ENCODE measurements around the gene TSC1.

The TSC1 gene

DNA sequence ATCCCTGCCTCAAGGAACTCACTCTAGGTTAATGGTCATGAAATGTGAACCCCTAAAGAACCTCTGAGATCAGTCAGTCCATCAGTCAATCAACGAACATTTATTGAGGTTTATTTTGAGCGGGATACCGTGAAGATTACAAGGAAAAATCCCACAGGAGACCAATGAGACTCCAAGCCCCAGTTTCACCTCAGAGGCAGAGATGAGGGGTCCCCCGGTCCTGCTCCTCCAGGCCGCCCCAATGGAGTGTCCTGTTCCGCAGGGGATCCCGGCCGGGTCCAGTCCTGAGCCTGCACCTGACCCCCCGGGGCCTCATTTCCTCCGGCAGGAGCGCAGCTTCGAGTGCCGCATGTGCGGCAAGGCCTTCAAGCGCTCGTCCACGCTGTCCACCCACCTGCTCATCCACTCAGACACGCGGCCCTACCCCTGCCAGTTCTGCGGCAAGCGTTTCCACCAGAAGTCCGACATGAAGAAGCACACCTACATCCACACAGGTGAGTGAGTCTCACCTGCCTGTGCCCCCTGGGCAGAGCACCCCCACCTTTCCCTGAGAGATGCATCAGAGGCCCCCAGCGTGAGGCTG lies 45.1 kb upstream of the TSC1 start:
- Histone ChIP-seq H3K4me3 (ENCODE audit: low read depth, low read length) (no peak overlapping the region), H3K9ac (no peak overlapping the region), H3K27me3 (ENCODE audit: control insufficient read depth, insufficient read depth, low read length) (no peaks in the 10 kb centered on the region), H3K4me1 (no peaks in the 10 kb centered on the region), H3K36me3 (ENCODE audit: control insufficient read depth, insufficient read depth, low read length) (no peaks in the 10 kb centered on the region), H3K27ac (no peak overlapping the region), H3K79me2 (no peaks in the 10 kb centered on the region), H3K4me2 (ENCODE audit: low read length) (no peak overlapping the region), H2AFZ (no peak overlapping the region), H3K9me3 (ENCODE audit: control insufficient read depth, low read length) (no peaks in the 10 kb centered on the region)
- TF ChIP-seq, protein P1, sequence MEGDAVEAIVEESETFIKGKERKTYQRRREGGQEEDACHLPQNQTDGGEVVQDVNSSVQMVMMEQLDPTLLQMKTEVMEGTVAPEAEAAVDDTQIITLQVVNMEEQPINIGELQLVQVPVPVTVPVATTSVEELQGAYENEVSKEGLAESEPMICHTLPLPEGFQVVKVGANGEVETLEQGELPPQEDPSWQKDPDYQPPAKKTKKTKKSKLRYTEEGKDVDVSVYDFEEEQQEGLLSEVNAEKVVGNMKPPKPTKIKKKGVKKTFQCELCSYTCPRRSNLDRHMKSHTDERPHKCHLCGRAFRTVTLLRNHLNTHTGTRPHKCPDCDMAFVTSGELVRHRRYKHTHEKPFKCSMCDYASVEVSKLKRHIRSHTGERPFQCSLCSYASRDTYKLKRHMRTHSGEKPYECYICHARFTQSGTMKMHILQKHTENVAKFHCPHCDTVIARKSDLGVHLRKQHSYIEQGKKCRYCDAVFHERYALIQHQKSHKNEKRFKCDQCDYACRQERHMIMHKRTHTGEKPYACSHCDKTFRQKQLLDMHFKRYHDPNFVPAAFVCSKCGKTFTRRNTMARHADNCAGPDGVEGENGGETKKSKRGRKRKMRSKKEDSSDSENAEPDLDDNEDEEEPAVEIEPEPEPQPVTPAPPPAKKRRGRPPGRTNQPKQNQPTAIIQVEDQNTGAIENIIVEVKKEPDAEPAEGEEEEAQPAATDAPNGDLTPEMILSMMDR (IDR thresholded peaks at IDR 0.05), result no peak

DNA sequence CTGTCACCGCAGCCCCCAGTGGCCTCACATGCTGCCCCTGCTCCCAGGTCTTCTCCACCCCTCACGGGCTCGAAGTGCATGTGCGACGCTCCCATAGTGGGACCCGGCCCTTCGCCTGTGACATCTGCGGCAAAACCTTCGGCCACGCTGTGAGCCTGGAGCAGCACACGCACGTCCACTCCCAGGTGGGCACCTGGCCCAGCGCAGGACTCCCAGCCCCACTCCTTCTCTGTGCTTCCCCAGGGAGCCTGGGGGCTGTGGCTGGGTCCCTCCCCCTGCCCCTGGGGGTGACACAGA lies 44.5 kb upstream of the TSC1 start:
- TF ChIP-seq, protein P1 (IDR thresholded peaks at IDR 0.05), result no peak
- H3K4me2 ChIP-seq (ENCODE audit: low read length), result no peak overlapping the region
- no peak overlapping the region for H3K27ac ChIP-seq
- no peaks in the 10 kb centered on the region for H3K9me3 ChIP-seq (ENCODE audit: control insufficient read depth, low read length)
- no peak overlapping the region for H3K4me3 ChIP-seq (ENCODE audit: low read depth, low read length)
- no peaks in the 10 kb centered on the region for H3K27me3 ChIP-seq (ENCODE audit: control insufficient read depth, insufficient read depth, low read length)
- no peaks in the 10 kb centered on the region for H3K4me1 ChIP-seq
- H3K9ac ChIP-seq, result no peak overlapping the region
- no peaks in the 10 kb centered on the region for H3K79me2 ChIP-seq
- H2AFZ ChIP-seq, result no peak overlapping the region
- H3K36me3 ChIP-seq (ENCODE audit: control insufficient read depth, insufficient read depth, low read length), result no peaks in the 10 kb centered on the region

- Histone ChIP-seq H3K4me2 (ENCODE audit: low read length) (no peak overlapping the region), H3K27ac (no peak overlapping the region), H2AFZ (no peak overlapping the region), H3K36me3 (ENCODE audit: control insufficient read depth, insufficient read depth, low read length) (no peaks in the 10 kb centered on the region), H3K4me1 (no peaks in the 10 kb centered on the region), H3K9me3 (ENCODE audit: control insufficient read depth, low read length) (no peaks in the 10 kb centered on the region), H3K9ac (no peak overlapping the region), H3K79me2 (no peaks in the 10 kb centered on the region), H3K27me3 (ENCODE audit: control insufficient read depth, insufficient read depth, low read length) (no peaks in the 10 kb centered on the region), H3K4me3 (ENCODE audit: low read depth, low read length) (no peak overlapping the region)
- TF ChIP-seq, protein P1 (IDR thresholded peaks at IDR 0.05), result no peak
Measured at GRCh38 chr9:132988244-132989013, 44.0 kb upstream of the TSC1 start.

DNA sequence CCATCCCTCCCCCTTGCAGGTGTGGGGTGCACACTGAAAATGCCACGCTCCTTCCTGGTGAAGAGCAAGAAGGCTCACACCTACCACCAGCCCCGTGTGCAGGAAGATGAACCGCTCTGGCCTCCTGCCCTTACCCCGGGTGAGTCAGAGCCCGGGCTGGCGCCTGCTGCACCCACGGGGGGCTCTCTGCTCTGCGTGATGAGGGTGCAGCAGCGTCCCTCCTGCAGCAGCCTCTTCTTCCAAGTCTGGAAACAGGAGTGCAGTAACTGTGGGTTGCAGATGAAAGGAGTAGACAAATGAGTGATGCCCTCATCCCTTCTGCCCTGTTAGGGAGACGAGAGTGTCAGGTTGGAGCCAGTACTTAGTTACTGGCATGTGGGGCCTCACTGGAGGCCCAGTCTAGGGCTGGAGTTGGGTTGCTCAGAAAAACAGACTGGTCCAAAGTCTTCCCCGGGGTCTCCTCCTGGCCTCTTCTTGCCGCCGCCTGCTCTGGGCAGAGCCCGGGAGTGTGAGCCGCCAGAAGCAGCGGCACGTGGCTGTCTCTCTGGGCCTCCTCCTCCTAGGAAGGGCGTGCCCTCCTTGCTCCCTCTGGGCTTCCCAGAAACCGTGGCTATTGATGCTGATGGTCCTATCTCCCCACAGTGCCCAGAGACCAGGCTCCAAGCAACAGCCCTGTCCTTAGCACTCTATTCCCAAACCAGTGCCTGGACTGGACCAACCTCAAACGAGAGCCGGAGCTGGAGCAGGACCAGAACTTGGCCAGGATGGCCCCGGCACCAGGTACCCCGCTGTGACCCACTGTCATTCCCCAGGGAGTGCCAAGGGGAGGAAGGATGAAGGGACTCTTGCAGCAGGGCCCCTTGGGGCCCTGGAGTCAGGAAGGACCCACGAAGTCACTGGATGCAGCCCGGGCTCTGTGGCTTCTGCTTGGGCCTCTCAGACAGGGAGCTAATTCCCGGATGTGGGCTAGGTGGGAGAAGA lies 42.5 kb upstream of the TSC1 start:
- Histone ChIP-seq H3K79me2 (no peaks in the 10 kb centered on the region), H3K27me3 (ENCODE audit: control insufficient read depth, insufficient read depth, low read length) (no peaks in the 10 kb centered on the region), H3K9me3 (ENCODE audit: control insufficient read depth, low read length) (no peaks in the 10 kb centered on the region), H3K4me3 (ENCODE audit: low read depth, low read length) (no peak overlapping the region), H3K9ac (no peak overlapping the region), H3K27ac (no peak overlapping the region), H3K4me1 (no peaks in the 10 kb centered on the region), H3K4me2 (ENCODE audit: low read length) (no peak overlapping the region), H2AFZ (no peak overlapping the region), H3K36me3 (ENCODE audit: control insufficient read depth, insufficient read depth, low read length) (no peaks in the 10 kb centered on the region)
- TF ChIP-seq, protein P1 (IDR thresholded peaks at IDR 0.05), result no peak

Data from parathyroid adenoma (tissue), 2 donors.